Neuron (in vitro differentiated cells): Measurements from ENCODE around the gene SPCS3.

Source experiments
- H2AFZ ChIP-seq: one replicate; pipeline ENCODE4 v1.6.1; 2013; ENCODE audit warnings: low read depth, mild to moderate bottlenecking, inconsistent platforms, low read length, moderate library complexity
- H3K27me3 ChIP-seq: one replicate; pipeline ENCODE4 v1.6.1; 2013; ENCODE audit warnings: low read length; ENCODE audit not compliant: insufficient read depth
- H3K36me3 ChIP-seq: one replicate; pipeline ENCODE4 v1.6.1; 2013; ENCODE audit warnings: low read length; ENCODE audit not compliant: insufficient read depth
- H3K4me1 ChIP-seq: one replicate; pipeline ENCODE4 v1.6.1; 2013; ENCODE audit warnings: low read length; ENCODE audit not compliant: insufficient read depth
- H3K4me3 ChIP-seq: 2 replicates; pipeline ENCODE4 v1.5.1; 2013; ENCODE audit warnings: mild to moderate bottlenecking, low read length, moderate library complexity
- H3K9me3 ChIP-seq: one replicate; pipeline ENCODE4 v1.6.1; 2013; ENCODE audit warnings: low read length

SPCS3 gene

DNA sequence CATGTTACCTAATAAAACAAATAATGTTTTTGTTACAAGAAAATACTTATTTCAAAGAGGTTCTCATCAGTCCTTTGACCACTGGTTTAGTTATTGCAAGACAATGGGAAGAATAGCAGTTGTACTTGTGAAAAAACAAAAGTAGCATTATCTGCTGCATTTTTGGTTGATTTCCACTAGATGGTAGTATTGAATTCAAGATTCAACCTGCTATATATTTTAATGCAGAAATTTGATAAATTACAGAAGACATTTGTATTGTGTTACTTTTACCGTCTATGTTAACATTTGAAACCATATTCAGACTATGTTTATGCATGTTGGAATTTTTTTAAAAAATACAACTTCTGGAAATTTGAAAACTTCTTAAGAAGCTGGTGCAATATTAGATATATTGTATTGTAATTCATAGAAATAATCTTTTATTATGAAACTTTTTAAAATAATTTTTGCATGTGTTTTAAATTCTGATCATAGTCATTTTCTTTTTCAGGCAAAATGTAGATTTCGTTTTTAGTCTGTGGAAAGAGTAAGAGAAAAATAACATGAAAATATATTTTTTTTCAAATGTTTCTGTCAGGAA is 56.4 kb downstream of the SPCS3 start:
- H3K9me3 ChIP-seq = no peaks in the 10 kb centered on the region
- no peaks in the 10 kb centered on the region for H3K27me3 ChIP-seq
- H3K4me1 ChIP-seq = no peaks in the 10 kb centered on the region
- no peaks in the 10 kb centered on the region for H3K36me3 ChIP-seq
- no peak overlapping the region for H3K4me3 ChIP-seq
- no peak overlapping the region for H2AFZ ChIP-seq

DNA sequence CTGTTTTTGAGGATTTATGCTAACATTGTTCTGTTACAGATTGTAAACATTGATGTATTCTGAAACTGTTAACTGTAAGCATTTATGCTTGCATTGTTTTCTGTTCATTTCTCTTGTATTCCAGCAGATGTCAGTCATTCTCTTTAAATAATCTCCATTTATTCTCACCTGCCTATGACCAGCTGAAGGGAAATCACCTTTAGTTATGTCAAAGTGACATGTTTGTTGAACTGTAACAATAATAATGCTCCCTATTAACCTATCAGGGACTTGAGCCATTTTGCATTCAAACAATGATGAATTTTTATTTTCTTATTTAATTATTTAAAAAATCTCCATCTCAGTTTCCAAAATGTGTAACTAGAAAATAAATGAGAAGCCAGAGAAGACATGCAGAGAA is 58.0 kb downstream of the SPCS3 start:
- no peaks in the 10 kb centered on the region for H3K9me3 ChIP-seq
- H3K36me3 ChIP-seq = no peaks in the 10 kb centered on the region

DNA sequence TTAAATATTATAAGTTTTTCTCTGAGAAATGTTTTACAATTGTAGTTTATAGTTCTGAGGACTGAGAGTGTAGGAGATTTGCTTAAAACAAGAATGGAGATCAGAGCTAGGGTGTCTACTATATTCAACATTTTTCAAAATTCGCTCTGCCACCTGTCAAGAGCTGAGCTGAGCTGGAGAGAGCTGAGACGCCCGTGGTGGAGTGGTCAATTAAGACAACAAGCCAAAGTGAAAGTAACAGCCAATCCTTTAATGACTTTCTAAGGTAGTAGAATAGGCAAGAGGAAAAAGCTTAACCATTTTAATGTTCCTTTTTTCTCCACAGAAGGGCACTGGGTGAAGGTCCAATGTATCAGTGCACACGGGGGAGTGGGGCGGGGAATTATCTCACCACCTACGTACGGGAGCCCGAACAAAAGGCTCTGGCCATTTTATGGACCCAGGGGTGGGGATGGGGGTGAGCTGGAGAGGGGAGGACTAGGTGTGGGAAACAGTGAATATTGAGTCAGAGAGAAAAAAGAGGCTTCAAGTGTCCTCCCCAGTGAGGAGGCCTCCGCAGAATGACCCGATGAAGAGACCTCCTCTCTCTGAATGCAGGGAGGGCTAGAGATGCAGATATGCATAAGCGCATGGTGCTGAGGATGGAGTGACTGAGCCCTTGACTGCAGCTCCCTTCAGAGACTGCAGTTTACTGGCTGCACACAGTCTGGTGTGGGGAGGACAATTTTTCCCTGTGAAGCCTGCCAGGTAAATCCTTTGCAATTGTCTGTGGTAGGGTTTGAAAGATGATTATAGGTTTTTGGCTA is 60.8 kb downstream of the SPCS3 start:
- Histone ChIP-seq H3K9me3 (no peaks in the 10 kb centered on the region), H3K36me3 (no peaks in the 10 kb centered on the region), H3K4me3 (no peak overlapping the region), H2AFZ (no peak overlapping the region), H3K4me1 (no peaks in the 10 kb centered on the region), H3K27me3 (no peaks in the 10 kb centered on the region)

More for the DNA sequence above, 58.0 kb downstream of the SPCS3 start:
- Histone ChIP-seq H3K4me1 (no peaks in the 10 kb centered on the region), H3K27me3 (no peaks in the 10 kb centered on the region), H2AFZ (no peak overlapping the region), H3K4me3 (no peak overlapping the region)
